Body of pancreas (tissue), 4 donors: Measurements from ENCODE around the gene CCDC85C. TPM values are rescaled to one million over a fixed set of nuclear protein-coding genes. Genes with fewer than 3 reads are reported as not detected.

Experiments
- ATAC-seq: fragments of 150-250 bp; one replicate; pipeline ENCODE4 v1.9.1; 2016
- DNase-seq, 4 donors: peaks; one replicate each; pipeline ENCODE4 v3.0.0-alpha.2; 2019
- H3K27ac ChIP-seq, 4 donors: fragments of 200-600 bp; sonication (generic); 1 replicate in 3 of 4; 2 replicates in 1 of 4; pipeline versions ENCODE4 v1.5.1 to v1.6.1; 2016 to 2019; ENCODE audit warnings: mild to moderate bottlenecking in 1 of 4, mixed read lengths in 1 of 4, moderate library complexity in 1 of 4
- H3K27me3 ChIP-seq, 2 donors: fragments of 200-600 bp; sonication (generic); one replicate each; pipeline ENCODE4 v1.6.0; 2016; ENCODE audit warnings: mild to moderate bottlenecking in 1 of 2
- H3K36me3 ChIP-seq, 2 donors: fragments of 200-600 bp; sonication (generic); replicated peaks in 1 of 2; 2 replicates each; pipeline ENCODE4 v1.5.1; 2016; ENCODE audit warnings: low read depth in 2 of 2; ENCODE audit not compliant: insufficient read depth in 1 of 2
- H3K4me1 ChIP-seq: fragments of 200-600 bp; sonication (generic); one replicate; pipeline ENCODE4 v1.6.0; 2016
- H3K4me3 ChIP-seq, 2 donors: fragments of 200-600 bp; sonication (generic); 1 replicate in 1 of 2; 2 replicates in 1 of 2; pipeline ENCODE4 v1.5.1; 2016 to 2019
- H3K9me3 ChIP-seq, 3 donors: fragments of 200-600 bp; sonication (generic); 1 replicate in 2 of 3; 2 replicates in 1 of 3; pipeline ENCODE4 v1.5.1; 2016
- CTCF ChIP-seq, 7 experiments: fragments of 450-650 bp in 4 of 7; fragments of 200-600 bp in 3 of 7; sonication (generic) in 3 of 7; IDR thresholded peaks; one replicate each; pipeline ENCODE4 v1.5.1; 2016 to 2019; ENCODE audit warnings: antibody characterized with exemption in 7 of 7
- POLR2A ChIP-seq, 3 donors: fragments of 450-650 bp; IDR thresholded peaks; one replicate each; pipeline ENCODE4 v1.6.1; 2016; ENCODE audit warnings: antibody characterized with exemption in 3 of 3, mild to moderate bottlenecking in 2 of 3
- WGBS, 2 donors: methylation state at CpG; one replicate each; pipeline ENCODE4 v1.1.5; 2017; 5-methylcytosine and 5-hydroxymethylcytosine counted together
- intact Hi-C: fragments of 100-400 bp; cut with DNase I; formaldehyde crosslinking; loops from one replicate; pipeline ENCODE4 v1.15.1; 2023
- total RNA-seq, 2 donors: library from RNA; depleted of rRNA; stranded (reverse); fragments of >200 nt; gene quantifications; one replicate each; pipeline ENCODE4 v1.1.0, GENCODE V29; 2016

CCDC85C gene
- total RNA-seq, 2 donors from 2014 or later = 8.9 to 10.1 TPM

GRCh38 chr14:99527427-99528076, 76.5 kb downstream of the CCDC85C start:
- Histone ChIP-seq H3K27ac (no peak overlapping the region), H3K27me3 (no peaks in the 10 kb centered on the region), H3K4me1 (peaks cover 22% of the 10 kb centered on the region), H3K9me3 (no peaks in the 10 kb centered on the region), H3K4me3 (no peak overlapping the region), H3K36me3 (no peaks in the 10 kb centered on the region)
- no peak for DNase-seq
- ATAC-seq = no peak
- TF ChIP-seq CTCF (IDR thresholded peaks at IDR 0.05) (no peak), POLR2A (IDR thresholded peaks at IDR 0.05) (no peak)
- 74 to 84% methylated on average over 9 to 19 of the region's 19 CpGs for WGBS, 2 donors
- intact Hi-C loops = no loop called here

GRCh38 chr14:99527026-99527425, 77.0 kb downstream of the CCDC85C start:
- DNase-seq = no peak
- TF ChIP-seq CTCF (IDR thresholded peaks at IDR 0.05) = no peak
- TF ChIP-seq POLR2A (IDR thresholded peaks at IDR 0.05) = no peak
- Histone ChIP-seq H3K36me3 (no peaks in the 10 kb centered on the region), H3K27ac (no peak overlapping the region), H3K4me3 (no peak overlapping the region), H3K9me3 (no peaks in the 10 kb centered on the region), H3K4me1 (peaks cover 23% of the 10 kb centered on the region), H3K27me3 (no peaks in the 10 kb centered on the region)
- intact Hi-C loops = no loop called here
- WGBS, 2 donors = 59 to 77% methylated on average over 9 to 12 of the region's 12 CpGs
- ATAC-seq = no peak

GRCh38 chr14:99525699-99526080, 78.3 kb downstream of the CCDC85C start:
- no peak for TF ChIP-seq POLR2A (IDR thresholded peaks at IDR 0.05)
- no peak for TF ChIP-seq CTCF (IDR thresholded peaks at IDR 0.05)
- intact Hi-C loops = no loop called here
- Histone ChIP-seq H3K27ac (no peak overlapping the region), H3K36me3 (no peaks in the 10 kb centered on the region), H3K4me1 (peaks cover 23% of the 10 kb centered on the region), H3K4me3 (no peak overlapping the region), H3K9me3 (no peaks in the 10 kb centered on the region), H3K27me3 (no peaks in the 10 kb centered on the region)
- ATAC-seq (no peak), DNase-seq (no peak)
- 80% methylated on average over 11 of the region's 12 CpGs; no CpG with 5 or more reads in 1 of the 2 donors for WGBS, 2 donors

- Histone ChIP-seq H3K9me3 (no peaks in the 10 kb centered on the region), H3K27me3 (no peaks in the 10 kb centered on the region), H3K36me3 (no peaks in the 10 kb centered on the region), H3K4me3 (no peak overlapping the region), H3K4me1 (peaks cover 23% of the 10 kb centered on the region), H3K27ac (peak overlapping the region in 2 of 4 donors; percentile 14 to 24)
- peak in 3 of 7 experiments; percentile 15 to 28 (median 18) for TF ChIP-seq CTCF (IDR thresholded peaks at IDR 0.05)
- no peak for TF ChIP-seq POLR2A (IDR thresholded peaks at IDR 0.05)
- intact Hi-C loops = no loop called here
- DNase-seq = no peak
- ATAC-seq = no peak
- 74 to 97% methylated on average over 7 to 16 of the region's 17 CpGs for WGBS, 2 donors
Observed at GRCh38 chr14:99524804-99525698, 79.0 kb downstream of the CCDC85C start.
